HCT116 (cell line): ENCODE data around the gene NR2E1. TPM values are rescaled to one million over a fixed set of nuclear protein-coding genes. Genes with fewer than 3 reads are reported as not detected.

ENCODE experiments used
- ATAC-seq: fragments of 200-7000 bp; cut with Tn5 transposase; 2 replicates; pipeline ENCODE4 v1.9.1; 2020; ENCODE audit warnings: mild to moderate bottlenecking, moderate library complexity
- BruUV-seq: library from RNA; stranded (reverse); fragments of 400-500 nt; replicated peaks from 2 replicates; lab custom pipeline; 2021; lab: Mats Ljungman, UMichigan
- CTCF ChIA-PET: fragments of 300-600 bp; sonication (Branson Sonifier 250); formaldehyde crosslinking; loops from one replicate; lab custom pipeline; 2021; ENCODE audit warnings: antibody characterized with exemption; lab: Charles Lee
- POLR2A ChIA-PET: fragments of 300-600, 350-600 bp; sonication (Branson Sonifier 250); formaldehyde crosslinking; loops from one replicate; lab custom pipeline; 2021; ENCODE audit warnings: antibody characterized with exemption; lab: Charles Lee
- RAD21 ChIA-PET, 2 experiments: fragments of 300-600 bp; sonication (Branson Sonifier 250); formaldehyde crosslinking; loops; one replicate each; lab custom pipeline; 2023; ENCODE audit warnings: low total read pairs in 2 of 2; ENCODE audit not compliant: uncharacterized antibody in 2 of 2, unreplicated experiment in 2 of 2, low non-redundant PET in 1 of 2; lab: Charles Lee
- DNase-seq: peaks from one replicate; pipeline ENCODE4 v3.0.0-alpha.2; 2010; ENCODE audit warnings: low read depth, low spot score
- H2AFZ ChIP-seq: fragments of 200-600 bp; shearing (Covaris generic), sonication (generic); 2 replicates; pipeline ENCODE4 v1.6.1; 2017; ENCODE audit warnings: low read depth, mixed run types, mixed read lengths, antibody characterized with exemption, low read length; ENCODE audit not compliant: poor library complexity, severe bottlenecking
- H3K27ac ChIP-seq: 2 replicates; pipeline ENCODE4 v1.5.1; 2012; ENCODE audit warnings: low read depth, low read length
- H3K27me3 ChIP-seq: fragments of 200-600 bp; sonication (generic); 2 replicates; pipeline ENCODE4 v1.6.1; 2016; ENCODE audit warnings: mixed run types, low read length, mixed read lengths; ENCODE audit not compliant: insufficient read depth
- H3K36me3 ChIP-seq, 2 experiments: fragments of 200-500 bp in 1 of 2; fragments of 200-600 bp in 1 of 2; sonication (Bioruptor generic) in 1 of 2; sonication (generic) in 1 of 2; 2 replicates each; pipeline versions ENCODE4 v1.5.1 to v1.6.1; 2014 to 2016; ENCODE audit warnings: low read length in 2 of 2, inconsistent platforms in 1 of 2, mixed read lengths in 1 of 2, mixed run types in 1 of 2; ENCODE audit not compliant: insufficient read depth in 2 of 2, control insufficient read depth in 1 of 2
- H3K4me1 ChIP-seq, 2 experiments: fragments of 200-600 bp in 1 of 2; sonication (generic) in 1 of 2; 2 replicates each; pipeline versions ENCODE4 v1.5.1 to v1.6.1; 2012 to 2017; ENCODE audit warnings: low read length in 2 of 2, inconsistent platforms in 1 of 2, mild to moderate bottlenecking in 1 of 2, mixed read lengths in 1 of 2, mixed run types in 1 of 2, moderate library complexity in 1 of 2; ENCODE audit not compliant: insufficient read depth in 2 of 2, control insufficient read depth in 1 of 2
- H3K4me2 ChIP-seq: fragments of 200-600 bp; sonication (generic); 2 replicates; pipeline ENCODE4 v1.6.1; 2017; ENCODE audit warnings: mixed run types, low read length, mixed read lengths
- H3K4me3 ChIP-seq, 2 experiments: fragments of 200-600 bp in 1 of 2; sonication (generic) in 1 of 2; replicated peaks in 1 of 2; 2 replicates each; pipeline ENCODE4 v1.5.1; 2011 to 2016; ENCODE audit warnings: low read length in 2 of 2, control low read depth in 1 of 2, low read depth in 1 of 2, mild to moderate bottlenecking in 1 of 2, mixed read lengths in 1 of 2, mixed run types in 1 of 2
- H3K79me2 ChIP-seq: fragments of 200-600 bp; sonication (generic); 2 replicates; pipeline ENCODE4 v1.6.1; 2017; ENCODE audit warnings: mild to moderate bottlenecking, mixed run types, low read length, moderate library complexity, mixed read lengths; ENCODE audit not compliant: insufficient read depth
- H3K9ac ChIP-seq: fragments of 200-600 bp; sonication (generic); 2 replicates; pipeline ENCODE4 v1.6.1; 2016; ENCODE audit warnings: low read length, mixed read lengths
- H3K9me2 ChIP-seq: fragments of 200-600 bp; sonication (generic), shearing (Covaris generic); 2 replicates; pipeline ENCODE4 v1.6.1; 2017; ENCODE audit warnings: mixed run types, mild to moderate bottlenecking, moderate library complexity; ENCODE audit not compliant: insufficient read depth
- H3K9me3 ChIP-seq, 2 experiments: fragments of 200-500 bp in 1 of 2; fragments of 200-600 bp in 1 of 2; sonication (Bioruptor generic) in 1 of 2; sonication (generic) in 1 of 2; 2 replicates each; pipeline ENCODE4 v1.6.1; 2014 to 2017; ENCODE audit warnings: low read length in 2 of 2, mixed read lengths in 2 of 2, inconsistent platforms in 1 of 2, low read depth in 1 of 2, mild to moderate bottlenecking in 1 of 2, mixed run types in 1 of 2, moderate library complexity in 1 of 2; ENCODE audit not compliant: control insufficient read depth in 1 of 2, insufficient read depth in 1 of 2
- H4K20me1 ChIP-seq: fragments of 200-600 bp; sonication (generic), shearing (Covaris generic); 2 replicates; pipeline ENCODE4 v1.6.1; 2017; ENCODE audit warnings: mixed run types, mild to moderate bottlenecking, moderate library complexity; ENCODE audit not compliant: insufficient read depth
- CTCF ChIP-seq, 3 experiments: fragments of 200-600 bp in 1 of 3; sonication (generic) in 1 of 3; IDR thresholded peaks in 2 of 3; conservative IDR thresholded peaks in 1 of 3; 2 replicates each; pipeline ENCODE4 v1.5.1; 2012 to 2017; ENCODE audit warnings: low read depth in 2 of 3, low read length in 2 of 3, antibody characterized with exemption in 1 of 3, borderline replicate concordance in 1 of 3, control low read depth in 1 of 3, mild to moderate bottlenecking in 1 of 3, mixed read lengths in 1 of 3, mixed run types in 1 of 3, moderate library complexity in 1 of 3; ENCODE audit not compliant: insufficient read depth in 1 of 3
- EGR1 ChIP-seq: IDR thresholded peaks from 2 replicates; pipeline ENCODE4 v1.6.1; 2012; ENCODE audit warnings: low read depth
- ELF1 ChIP-seq: IDR thresholded peaks from 2 replicates; pipeline ENCODE4 v1.6.1; 2012; ENCODE audit warnings: low read depth, borderline replicate concordance
- RAD21 ChIP-seq: IDR thresholded peaks from 2 replicates; pipeline ENCODE4 v1.6.1; 2012; ENCODE audit warnings: low read depth, mild to moderate bottlenecking
- SIN3A ChIP-seq: IDR thresholded peaks from 2 replicates; pipeline ENCODE4 v1.6.1; 2012; ENCODE audit warnings: low read depth
- SP1 ChIP-seq: IDR thresholded peaks from 2 replicates; pipeline ENCODE4 v1.6.1; 2012; ENCODE audit warnings: low read depth
- YY1 ChIP-seq: IDR thresholded peaks from 2 replicates; pipeline ENCODE4 v1.6.1; 2011; ENCODE audit warnings: low read length, low read depth, moderate library complexity, mild to moderate bottlenecking; ENCODE audit not compliant: insufficient replicate concordance; ENCODE audit errors: extremely low read depth
- ZFX ChIP-seq: fragments of 450-650 bp; IDR thresholded peaks from 2 replicates; pipeline ENCODE4 v1.6.1; 2017
- ZNF274 ChIP-seq: fragments of 200-500 bp; sonication (Bioruptor generic); IDR thresholded peaks from 2 replicates; pipeline ENCODE4 v1.6.1; 2014; ENCODE audit warnings: mild to moderate bottlenecking, low read depth, low read length, inconsistent platforms
- intact Hi-C: fragments of 100-400 bp; cut with micrococcal nuclease; formaldehyde crosslinking; loops from 2 replicates; pipeline ENCODE4 v1.10.0; 2022
- total RNA-seq: library from RNA; stranded (reverse); gene quantifications from one replicate; pipeline ENCODE4 v1.2.1, GENCODE V29; 2021; ENCODE audit not compliant: unreplicated experiment

The NR2E1 gene
- total RNA-seq, 1 experiment from 2014 or later, result not detected

- Histone ChIP-seq H3K79me2 (no peaks in the 10 kb centered on the region), H3K4me1 (no peaks in the 10 kb centered on the region), H3K4me3 (no peak overlapping the region), H3K4me2 (no peak overlapping the region), H3K9me2 (no peaks in the 10 kb centered on the region), H2AFZ (no peak overlapping the region), H3K27ac (no peak overlapping the region), H3K9ac (no peak overlapping the region), H4K20me1 (no peaks in the 10 kb centered on the region), H3K9me3 (no peaks in the 10 kb centered on the region), H3K36me3 (no peaks in the 10 kb centered on the region), H3K27me3 (no peaks in the 10 kb centered on the region)
- intact Hi-C loops, result no loop called here
- RAD21 ChIA-PET, result no interaction called here
- TF ChIP-seq ZFX (no peak), YY1 (no peak), SIN3A (no peak), SP1 (no peak)
- ATAC-seq (no peak), DNase-seq (no peak)
- CTCF ChIA-PET, result no interaction called here
- no TSS peak for BruUV-seq
- POLR2A ChIA-PET, result no interaction called here
Observed at GRCh38 chr6:108180776-108181175, 15.0 kb downstream of the NR2E1 start.

GRCh38 chr6:108186226-108186625, 20.4 kb downstream of the NR2E1 start:
- Histone ChIP-seq H3K27me3 (no peaks in the 10 kb centered on the region), H3K27ac (no peak overlapping the region), H3K4me3 (no peak overlapping the region), H3K36me3 (no peaks in the 10 kb centered on the region), H3K4me1 (peaks cover 0 to 6% of the 10 kb centered on the region in 2 experiments; a peak in 1 of 4 replicates), H2AFZ (peak overlapping the region; percentile 45), H3K9ac (no peak overlapping the region)
- no peak for ATAC-seq
- no peak for DNase-seq
- CTCF ChIA-PET, result interaction anchor here (0.7 kb wide), 1 partner anchor 18 kb away, joined by 3 read pairs; no protein-coding TSS in a partner anchor
- intact Hi-C loops, result no loop called here
- no peak for TF ChIP-seq RAD21
- no peak for TF ChIP-seq CTCF (IDR thresholded peaks at IDR 0.05 in 2 of 3, conservative IDR thresholded peaks at IDR 0.05 in 1 of 3; ENCODE audit: borderline replicate concordance in 1 of 3, insufficient read depth in 1 of 3, low read depth in 2 of 3, low read length in 2 of 3)
- no peak for TF ChIP-seq ZNF274
- no peak for TF ChIP-seq EGR1
- no peak for TF ChIP-seq ELF1
- TF ChIP-seq, all 23 proteins: peak for 0
- ChIA-PET RAD21 (no interaction called here), POLR2A (no interaction called here)
- Histone ChIP-seq H3K9me3 (no peaks in the 10 kb centered on the region), H3K4me2 (no peak overlapping the region), H3K9me2 (no peaks in the 10 kb centered on the region), H3K79me2 (no peaks in the 10 kb centered on the region), H4K20me1 (no peaks in the 10 kb centered on the region)
- no TSS peak for BruUV-seq
